Liver (tissue), 9 donors: ENCODE results near the gene SEZ6L. TPM values are rescaled to one million over a fixed set of nuclear protein-coding genes. Genes with fewer than 3 reads are reported as not detected.

Experiments used
- DNase-seq: peaks from one replicate; pipeline ENCODE4 v3.0.0-alpha.2; 2017; ENCODE audit warnings: low spot score
- H3K27ac ChIP-seq, 2 donors: one replicate each; pipeline ENCODE4 v1.7.0; 2013; ENCODE audit warnings: inconsistent platforms in 2 of 2, low read length in 2 of 2, control low read depth in 1 of 2, low read depth in 1 of 2, mild to moderate bottlenecking in 1 of 2
- H3K27me3 ChIP-seq, 4 donors: one replicate each; pipeline versions ENCODE4 v1.6.1 to v1.7.0; 2013; ENCODE audit warnings: low read length in 3 of 4, inconsistent platforms in 1 of 4, mild to moderate bottlenecking in 1 of 4, moderate library complexity in 1 of 4; ENCODE audit not compliant: control insufficient read depth in 4 of 4, insufficient read depth in 4 of 4
- H3K36me3 ChIP-seq, 4 donors: one replicate each; pipeline versions ENCODE4 v1.6.1 to v1.7.0; 2013; ENCODE audit warnings: low read length in 3 of 4, mild to moderate bottlenecking in 3 of 4, low read depth in 1 of 4, moderate library complexity in 1 of 4; ENCODE audit not compliant: control insufficient read depth in 4 of 4, insufficient read depth in 3 of 4
- H3K4me1 ChIP-seq, 4 donors: one replicate each; pipeline versions ENCODE4 v1.6.1 to v1.7.0; 2013; ENCODE audit warnings: low read length in 3 of 4, mild to moderate bottlenecking in 3 of 4, moderate library complexity in 1 of 4; ENCODE audit not compliant: control insufficient read depth in 4 of 4, insufficient read depth in 4 of 4
- H3K4me3 ChIP-seq, 3 donors: one replicate each; pipeline versions ENCODE4 v1.6.1 to v1.7.0; 2013; ENCODE audit warnings: low read length in 3 of 3, control low read depth in 1 of 3, low read depth in 1 of 3, mild to moderate bottlenecking in 1 of 3
- H3K9ac ChIP-seq, 2 donors: one replicate each; pipeline ENCODE4 v1.7.0; 2013; ENCODE audit warnings: low read length in 2 of 2, mild to moderate bottlenecking in 2 of 2, moderate library complexity in 2 of 2, control low read depth in 1 of 2, low read depth in 1 of 2
- H3K9me3 ChIP-seq, 4 donors: one replicate each; pipeline versions ENCODE4 v1.6.1 to v1.7.0; 2013; ENCODE audit warnings: low read length in 3 of 4; ENCODE audit not compliant: control insufficient read depth in 4 of 4
- CTCF ChIP-seq: fragments of 150-350 bp; IDR thresholded peaks from 2 replicates; pipeline ENCODE4 v1.5.1; 2017; ENCODE audit warnings: improper control_type of control experiment, low read depth, low read length; ENCODE audit not compliant: missing input control
- EGR1 ChIP-seq, 2 donors: IDR thresholded peaks; 2 replicates each; pipeline ENCODE4 v1.6.1; 2016 to 2018; ENCODE audit warnings: antibody characterized with exemption in 2 of 2, low read depth in 2 of 2
- FOXA1 ChIP-seq: IDR thresholded peaks from 2 replicates; pipeline ENCODE4 v1.6.1; 2016; ENCODE audit warnings: antibody characterized with exemption
- FOXA2 ChIP-seq: IDR thresholded peaks from 2 replicates; pipeline ENCODE4 v1.6.1; 2016; ENCODE audit warnings: antibody characterized with exemption
- GABPA ChIP-seq, 2 donors: IDR thresholded peaks in 1 of 2; conservative IDR thresholded peaks in 1 of 2; 2 replicates each; pipeline ENCODE4 v1.6.1; 2016; ENCODE audit warnings: antibody characterized with exemption in 2 of 2, mild to moderate bottlenecking in 1 of 2, moderate library complexity in 1 of 2
- HNF4A ChIP-seq, 2 donors: conservative IDR thresholded peaks; 2 replicates each; pipeline ENCODE4 v1.6.1; 2016; ENCODE audit warnings: antibody characterized with exemption in 2 of 2, mild to moderate bottlenecking in 2 of 2
- HNF4G ChIP-seq: IDR thresholded peaks from 2 replicates; pipeline ENCODE4 v1.6.1; 2016; ENCODE audit warnings: antibody characterized with exemption
- JUND ChIP-seq, 2 donors: IDR thresholded peaks; 2 replicates each; pipeline ENCODE4 v1.6.1; 2016; ENCODE audit warnings: antibody characterized with exemption in 2 of 2
- NR2F2 ChIP-seq: IDR thresholded peaks from 2 replicates; pipeline ENCODE4 v1.6.1; 2016; ENCODE audit warnings: antibody characterized with exemption
- RAD21 ChIP-seq, 2 donors: IDR thresholded peaks; 2 replicates each; pipeline ENCODE4 v1.6.1; 2016; ENCODE audit warnings: antibody characterized with exemption in 2 of 2, mild to moderate bottlenecking in 2 of 2
- RXRA ChIP-seq, 2 donors: IDR thresholded peaks; 2 replicates each; pipeline ENCODE4 v1.6.1; 2017 to 2018; ENCODE audit warnings: antibody characterized with exemption in 2 of 2, mild to moderate bottlenecking in 1 of 2
- SP1 ChIP-seq: IDR thresholded peaks from 2 replicates; pipeline ENCODE4 v1.6.1; 2018; ENCODE audit warnings: antibody characterized with exemption, mild to moderate bottlenecking
- TAF1 ChIP-seq: conservative IDR thresholded peaks from 2 replicates; pipeline ENCODE4 v1.6.1; 2016; ENCODE audit warnings: antibody characterized with exemption, mild to moderate bottlenecking
- YY1 ChIP-seq: IDR thresholded peaks from 2 replicates; pipeline ENCODE4 v1.6.1; 2016; ENCODE audit warnings: antibody characterized with exemption, mild to moderate bottlenecking
- WGBS: extraction: QIAGEN DNeasy Blood & Tissue Kit; methylation state at CpG from one replicate; pipeline ENCODE4 v1.1.7; 2013; 5-methylcytosine and 5-hydroxymethylcytosine counted together
- polyA plus RNA-seq, 2 donors: library from polyadenylated mRNA; stranded (reverse) in 1 of 2; unstranded in 1 of 2; fragments of 200-250 nt in 1 of 2; fragments of >200 nt in 1 of 2; fragmentation: Nextera tagmentation in 1 of 2; extraction: Ambion mirVana in 1 of 2; gene quantifications; one replicate each; pipeline versions ENCODE4 v1.2.1 to v1.2.3, GENCODE V29; 2013 to 2015
- total RNA-seq, 2 donors: library from RNA; depleted of rRNA; stranded (reverse); fragments of >200 nt; gene quantifications; one replicate each; pipeline ENCODE4 v1.2.3, GENCODE V29; 2014
- TF ChIP-seq, protein P1 (sequence below): IDR thresholded peaks from 2 replicates; pipeline ENCODE4 v1.6.1; 2016; ENCODE audit warnings: antibody characterized with exemption, mild to moderate bottlenecking
- TF ChIP-seq, protein P2 (sequence below): IDR thresholded peaks from 2 replicates; pipeline ENCODE4 v1.6.1; 2016; ENCODE audit warnings: antibody characterized with exemption
- TF ChIP-seq, protein P3 (sequence below): IDR thresholded peaks from 2 replicates; pipeline ENCODE4 v1.6.1; 2016; ENCODE audit warnings: antibody characterized with exemption
- TF ChIP-seq, protein P4 (sequence below): IDR thresholded peaks from 2 replicates; pipeline ENCODE4 v1.6.1; 2016; ENCODE audit warnings: antibody characterized with exemption
- donor health status: healthy.
- donor health status: healthy.
- donor health status: healthy.
- donor health status: healthy.
- donor health status: healthy.

The SEZ6L gene
- total and polyA plus RNA-seq, 4 donors, result under 0.01 to 0.70 (median 0.08) TPM; not detected in 1

DNA sequence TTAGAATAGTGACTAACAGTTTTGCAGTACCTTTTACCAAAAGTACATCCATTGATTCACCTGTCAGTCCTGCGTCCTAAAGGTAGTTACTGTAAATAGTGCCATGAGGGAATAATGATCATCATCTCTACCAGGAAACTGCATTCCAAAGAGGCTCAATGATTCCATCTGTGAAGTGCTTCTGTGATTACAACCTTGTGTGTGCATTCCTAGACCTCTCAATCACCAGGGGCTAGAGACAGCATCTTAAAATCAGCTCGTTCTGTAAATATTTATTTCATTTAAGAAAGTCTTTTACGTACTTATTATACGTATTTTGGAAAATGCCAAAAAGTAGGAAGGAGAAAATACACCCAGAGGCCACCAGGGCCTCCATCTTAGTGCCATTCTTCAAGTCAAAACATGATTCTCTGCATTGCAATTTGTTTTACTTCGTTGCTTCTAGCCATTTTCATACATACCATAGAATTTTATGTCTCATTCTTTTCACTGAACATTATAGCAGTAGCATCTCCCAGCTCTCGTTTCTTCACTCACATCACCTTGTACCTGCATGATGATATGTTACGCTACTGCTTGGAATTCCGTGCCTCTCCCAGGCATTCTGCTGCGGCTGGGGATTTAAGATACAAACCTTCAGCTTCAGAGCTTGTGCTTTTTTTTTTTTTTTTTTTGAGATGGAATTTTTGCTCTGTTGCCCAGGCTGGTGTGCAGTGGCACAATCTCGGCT, 117.0 kb downstream of the SEZ6L start:
- WGBS, result 63% methylated on average over 10 of the region's 10 CpGs
- no peaks in the 10 kb centered on the region for H3K36me3 ChIP-seq
- no peak overlapping the region for H3K27ac ChIP-seq
- H3K4me1 ChIP-seq, result no peaks in the 10 kb centered on the region
- H3K9me3 ChIP-seq, result no peaks in the 10 kb centered on the region
- TF ChIP-seq, protein P1, sequence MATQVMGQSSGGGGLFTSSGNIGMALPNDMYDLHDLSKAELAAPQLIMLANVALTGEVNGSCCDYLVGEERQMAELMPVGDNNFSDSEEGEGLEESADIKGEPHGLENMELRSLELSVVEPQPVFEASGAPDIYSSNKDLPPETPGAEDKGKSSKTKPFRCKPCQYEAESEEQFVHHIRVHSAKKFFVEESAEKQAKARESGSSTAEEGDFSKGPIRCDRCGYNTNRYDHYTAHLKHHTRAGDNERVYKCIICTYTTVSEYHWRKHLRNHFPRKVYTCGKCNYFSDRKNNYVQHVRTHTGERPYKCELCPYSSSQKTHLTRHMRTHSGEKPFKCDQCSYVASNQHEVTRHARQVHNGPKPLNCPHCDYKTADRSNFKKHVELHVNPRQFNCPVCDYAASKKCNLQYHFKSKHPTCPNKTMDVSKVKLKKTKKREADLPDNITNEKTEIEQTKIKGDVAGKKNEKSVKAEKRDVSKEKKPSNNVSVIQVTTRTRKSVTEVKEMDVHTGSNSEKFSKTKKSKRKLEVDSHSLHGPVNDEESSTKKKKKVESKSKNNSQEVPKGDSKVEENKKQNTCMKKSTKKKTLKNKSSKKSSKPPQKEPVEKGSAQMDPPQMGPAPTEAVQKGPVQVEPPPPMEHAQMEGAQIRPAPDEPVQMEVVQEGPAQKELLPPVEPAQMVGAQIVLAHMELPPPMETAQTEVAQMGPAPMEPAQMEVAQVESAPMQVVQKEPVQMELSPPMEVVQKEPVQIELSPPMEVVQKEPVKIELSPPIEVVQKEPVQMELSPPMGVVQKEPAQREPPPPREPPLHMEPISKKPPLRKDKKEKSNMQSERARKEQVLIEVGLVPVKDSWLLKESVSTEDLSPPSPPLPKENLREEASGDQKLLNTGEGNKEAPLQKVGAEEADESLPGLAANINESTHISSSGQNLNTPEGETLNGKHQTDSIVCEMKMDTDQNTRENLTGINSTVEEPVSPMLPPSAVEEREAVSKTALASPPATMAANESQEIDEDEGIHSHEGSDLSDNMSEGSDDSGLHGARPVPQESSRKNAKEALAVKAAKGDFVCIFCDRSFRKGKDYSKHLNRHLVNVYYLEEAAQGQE, result no peak
- TF ChIP-seq FOXA2 (no peak), EGR1 (IDR thresholded peaks at IDR 0.05; ENCODE audit: low read depth in 2 of 2) (no peak), SP1 (no peak), CTCF (no peak), YY1 (no peak), GABPA (IDR thresholded peaks at IDR 0.05 in 1 of 2, conservative IDR thresholded peaks at IDR 0.05 in 1 of 2) (no peak), JUND (IDR thresholded peaks at IDR 0.05) (no peak)
- TF ChIP-seq, protein P2, sequence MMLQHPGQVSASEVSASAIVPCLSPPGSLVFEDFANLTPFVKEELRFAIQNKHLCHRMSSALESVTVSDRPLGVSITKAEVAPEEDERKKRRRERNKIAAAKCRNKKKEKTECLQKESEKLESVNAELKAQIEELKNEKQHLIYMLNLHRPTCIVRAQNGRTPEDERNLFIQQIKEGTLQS, result no peak
- TF ChIP-seq, protein P3, sequence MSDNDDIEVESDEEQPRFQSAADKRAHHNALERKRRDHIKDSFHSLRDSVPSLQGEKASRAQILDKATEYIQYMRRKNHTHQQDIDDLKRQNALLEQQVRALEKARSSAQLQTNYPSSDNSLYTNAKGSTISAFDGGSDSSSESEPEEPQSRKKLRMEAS, result no peak
- H3K27me3 ChIP-seq, result peaks cover 0 to 14% (median 4%) of the 10 kb centered on the region in 4 donors
- H3K4me3 ChIP-seq, result no peak overlapping the region
- H3K9ac ChIP-seq, result no peak overlapping the region
- DNase-seq, result no peak

DNA sequence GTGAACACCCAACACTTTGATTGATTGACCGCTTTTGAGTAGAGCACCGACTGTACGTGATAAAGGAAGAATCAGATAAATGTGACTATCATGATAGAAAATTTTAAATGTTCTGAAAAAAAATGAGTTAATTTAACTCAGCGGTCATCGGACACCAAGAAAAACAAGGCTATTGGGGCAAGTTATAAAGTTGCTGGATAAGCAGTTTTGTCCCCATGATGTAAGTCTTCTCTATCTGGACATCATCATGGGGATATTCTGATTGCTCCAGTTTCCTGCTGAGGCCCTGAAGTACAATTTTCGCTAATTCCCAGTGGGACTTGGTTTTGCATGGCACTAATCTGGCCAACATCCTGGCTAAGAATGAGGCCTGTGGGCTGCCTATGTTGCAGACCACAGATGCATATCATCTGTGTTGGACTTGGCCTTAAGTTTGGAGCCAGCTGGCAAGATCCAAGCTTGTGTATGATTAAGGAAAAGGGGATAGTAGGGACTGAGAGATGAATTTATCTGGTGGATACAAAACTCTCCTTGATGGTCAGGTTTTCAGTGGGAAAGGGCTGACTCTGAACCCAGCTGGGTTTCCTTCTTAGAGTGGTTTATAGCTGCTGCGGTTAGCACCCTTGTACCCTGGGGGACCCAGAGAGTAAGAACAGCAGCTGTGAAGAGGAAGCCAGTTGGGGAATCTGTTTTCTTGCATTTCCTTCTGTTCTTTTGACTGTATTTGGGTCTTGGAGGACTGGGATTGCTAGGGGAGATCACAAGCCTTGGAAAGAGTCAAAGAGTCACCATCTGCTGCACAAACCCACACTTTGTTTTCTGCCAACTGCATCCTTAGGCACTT, 118.3 kb downstream of the SEZ6L start:
- Histone ChIP-seq H3K9me3 (no peaks in the 10 kb centered on the region), H3K27me3 (peaks cover 0 to 14% (median 4%) of the 10 kb centered on the region in 4 donors), H3K4me1 (no peaks in the 10 kb centered on the region), H3K9ac (no peak overlapping the region), H3K36me3 (no peaks in the 10 kb centered on the region), H3K27ac (no peak overlapping the region), H3K4me3 (no peak overlapping the region)
- WGBS, result 79% methylated on average over 7 of the region's 7 CpGs
- DNase-seq, result no peak
- no peak for TF ChIP-seq YY1
- no peak for TF ChIP-seq RAD21 (IDR thresholded peaks at IDR 0.05)
- TF ChIP-seq, protein P2, result no peak
- no peak for TF ChIP-seq RXRA (IDR thresholded peaks at IDR 0.05)
- no peak for TF ChIP-seq HNF4G
- no peak for TF ChIP-seq FOXA1
- no peak for TF ChIP-seq NR2F2
- TF ChIP-seq SP1, result no peak
- TF ChIP-seq, protein P1, result no peak
- TF ChIP-seq, protein P4, sequence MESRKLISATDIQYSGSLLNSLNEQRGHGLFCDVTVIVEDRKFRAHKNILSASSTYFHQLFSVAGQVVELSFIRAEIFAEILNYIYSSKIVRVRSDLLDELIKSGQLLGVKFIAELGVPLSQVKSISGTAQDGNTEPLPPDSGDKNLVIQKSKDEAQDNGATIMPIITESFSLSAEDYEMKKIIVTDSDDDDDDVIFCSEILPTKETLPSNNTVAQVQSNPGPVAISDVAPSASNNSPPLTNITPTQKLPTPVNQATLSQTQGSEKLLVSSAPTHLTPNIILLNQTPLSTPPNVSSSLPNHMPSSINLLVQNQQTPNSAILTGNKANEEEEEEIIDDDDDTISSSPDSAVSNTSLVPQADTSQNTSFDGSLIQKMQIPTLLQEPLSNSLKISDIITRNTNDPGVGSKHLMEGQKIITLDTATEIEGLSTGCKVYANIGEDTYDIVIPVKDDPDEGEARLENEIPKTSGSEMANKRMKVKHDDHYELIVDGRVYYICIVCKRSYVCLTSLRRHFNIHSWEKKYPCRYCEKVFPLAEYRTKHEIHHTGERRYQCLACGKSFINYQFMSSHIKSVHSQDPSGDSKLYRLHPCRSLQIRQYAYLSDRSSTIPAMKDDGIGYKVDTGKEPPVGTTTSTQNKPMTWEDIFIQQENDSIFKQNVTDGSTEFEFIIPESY, result no peak
- TF ChIP-seq HNF4A (conservative IDR thresholded peaks at IDR 0.05), result no peak
- no peak for TF ChIP-seq JUND (IDR thresholded peaks at IDR 0.05)
- TF ChIP-seq FOXA2, result no peak
- no peak for TF ChIP-seq TAF1
